HG02588 (cell line): ENCODE results near the gene GAREM1.
"Not testable (repeated sequence)": the region's sequence is repeated elsewhere in the genome, so short reads cannot be mapped to it uniquely, and the experiment has no call there.

Source experiments
- ATAC-seq: cut with Tn5 transposase; IDR thresholded peaks from one replicate; pipeline ENCODE4 v1.9.1; 2021; ENCODE audit warnings: mild to moderate bottlenecking, moderate library complexity; ENCODE audit not compliant: unreplicated experiment

The GAREM1 gene

DNA sequence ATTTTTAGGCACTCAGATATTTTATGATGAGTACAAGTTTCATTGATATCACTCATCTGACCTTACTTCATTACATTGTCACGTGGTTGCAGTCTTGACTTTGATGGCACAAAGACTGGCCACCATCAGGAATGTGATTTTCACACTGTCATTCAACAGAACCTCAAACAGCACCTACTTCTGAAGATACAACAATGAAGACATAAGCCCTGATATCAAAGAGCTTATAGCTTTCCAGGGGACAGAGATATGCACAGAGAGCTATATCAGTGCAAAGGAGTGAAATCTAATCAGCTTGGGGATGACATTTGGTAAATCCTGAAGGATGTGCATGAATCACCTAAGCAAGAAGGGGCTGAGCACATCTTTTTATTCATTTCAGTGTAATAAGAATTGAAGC lies 208.6 kb downstream of the GAREM1 start:
- no peak for ATAC-seq

DNA sequence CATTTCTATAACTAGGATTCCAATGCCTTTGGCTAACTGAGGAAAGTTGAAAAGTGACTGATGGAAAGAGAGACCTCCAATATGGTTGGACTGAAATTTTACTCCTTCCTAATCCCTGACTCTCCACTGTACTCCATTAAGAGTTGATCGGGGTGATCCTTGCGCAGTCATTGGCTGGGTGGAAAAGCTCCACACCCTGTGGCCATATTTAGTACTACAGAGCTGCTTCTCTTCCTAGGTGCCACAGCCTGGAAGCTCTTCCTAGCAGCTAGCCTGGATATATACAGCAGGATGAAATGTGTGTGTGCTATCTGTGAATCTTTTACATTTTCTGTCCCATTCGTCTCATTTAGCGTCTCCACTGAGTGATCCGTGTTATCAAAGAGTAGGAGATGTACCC lies 209.7 kb downstream of the GAREM1 start:
- ATAC-seq: no peak

DNA sequence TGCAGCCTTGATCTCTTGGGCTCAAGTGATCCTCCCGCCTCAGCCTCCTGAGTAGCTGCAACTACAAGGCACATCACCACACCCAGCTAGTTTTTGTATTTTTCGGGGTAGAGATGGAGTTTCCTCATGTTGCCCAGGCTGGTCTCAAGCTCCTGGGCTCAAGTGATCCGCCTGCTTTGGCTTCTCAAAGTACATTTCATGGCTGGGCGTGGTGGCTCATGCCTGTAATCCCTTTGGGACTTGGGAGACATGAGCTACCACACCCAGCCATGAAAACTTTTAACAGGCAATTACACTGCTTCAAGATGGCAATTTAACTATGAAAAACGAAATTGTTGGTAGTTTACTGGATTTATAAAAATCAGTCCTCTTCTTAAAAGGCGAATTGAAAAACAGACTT lies 211.1 kb downstream of the GAREM1 start:
- ATAC-seq: no peak

DNA sequence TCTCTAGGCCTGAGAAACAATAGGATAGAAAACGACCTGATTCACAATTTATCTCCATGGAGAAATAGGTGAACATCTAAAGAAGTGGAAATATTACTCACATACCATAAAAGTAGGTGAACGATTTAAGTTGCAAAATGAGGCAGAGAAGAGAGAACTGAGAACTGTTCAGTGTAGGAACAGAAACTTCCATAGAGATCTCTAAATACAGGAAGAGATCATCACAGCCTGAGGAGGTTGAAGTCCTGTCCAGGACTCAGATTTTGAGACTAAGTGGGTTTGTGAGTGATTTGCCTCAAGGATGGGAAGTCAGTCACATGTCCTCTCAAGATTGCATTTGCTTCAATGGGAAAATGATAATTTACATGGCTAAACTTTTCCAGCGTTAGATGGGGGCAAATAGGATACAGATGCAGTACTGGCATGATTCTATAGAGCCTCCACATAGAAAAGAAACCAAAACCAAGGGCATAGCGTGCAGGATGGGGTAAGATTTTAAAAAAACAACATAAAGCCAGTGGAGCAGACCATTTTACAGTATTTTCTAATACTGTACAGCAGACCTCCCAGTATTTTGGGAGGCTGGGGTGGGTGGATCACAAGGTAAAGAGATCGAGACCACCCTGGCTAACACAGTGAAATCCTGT lies 212.0 kb downstream of the GAREM1 start:
- ATAC-seq: no peak

DNA sequence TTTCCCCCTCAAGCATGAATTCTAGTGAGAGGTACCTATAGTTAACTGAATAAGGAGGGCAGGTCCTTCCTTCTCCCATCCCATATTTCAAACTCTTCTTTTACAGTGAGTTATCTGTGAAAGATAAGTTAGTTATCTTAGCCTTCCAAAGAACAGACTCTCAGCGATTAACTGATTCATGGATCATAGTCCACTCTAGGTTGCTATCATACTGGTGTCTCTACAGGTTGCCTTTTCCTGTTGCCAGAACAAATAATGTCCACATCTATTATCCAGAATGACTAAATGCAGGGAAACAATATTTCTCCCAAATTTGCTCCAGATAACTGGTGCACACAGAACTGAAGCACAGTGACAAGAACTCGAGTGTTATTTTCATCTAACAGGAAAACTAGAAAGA lies 212.5 kb downstream of the GAREM1 start:
- ATAC-seq: no peak

DNA sequence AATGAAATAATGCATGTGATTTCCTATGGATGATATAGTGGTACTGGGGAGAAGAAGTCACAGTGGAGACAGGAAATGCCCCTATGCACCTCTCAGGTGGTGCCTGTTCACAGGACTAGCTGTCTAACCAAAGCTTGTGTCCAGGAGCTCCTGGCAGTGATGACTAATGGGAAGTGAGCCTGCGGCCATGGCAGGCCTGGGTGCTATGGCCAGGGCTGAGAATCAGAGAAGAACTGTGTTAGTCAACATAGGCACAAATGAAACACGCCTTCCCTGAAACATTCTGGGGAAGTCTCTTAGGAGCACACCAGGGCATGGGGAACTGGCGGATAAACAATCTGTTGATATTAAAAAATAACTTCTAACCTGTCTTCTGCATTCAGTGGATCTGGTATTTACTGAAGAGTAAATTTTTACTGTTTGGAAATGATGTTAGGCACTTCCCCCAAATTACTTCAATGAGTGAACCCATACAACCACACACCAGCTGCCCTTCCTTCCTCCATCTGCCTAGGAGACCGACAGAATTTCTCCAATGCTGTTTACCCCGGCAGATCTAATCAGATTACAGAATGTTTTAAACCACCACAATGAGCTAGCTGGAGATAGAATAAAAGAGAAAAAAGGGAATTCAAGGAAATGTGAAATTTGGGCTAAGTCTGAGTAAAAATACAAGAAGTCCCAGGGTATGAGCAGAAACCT lies 213.4 kb downstream of the GAREM1 start:
- ATAC-seq: no peak

DNA sequence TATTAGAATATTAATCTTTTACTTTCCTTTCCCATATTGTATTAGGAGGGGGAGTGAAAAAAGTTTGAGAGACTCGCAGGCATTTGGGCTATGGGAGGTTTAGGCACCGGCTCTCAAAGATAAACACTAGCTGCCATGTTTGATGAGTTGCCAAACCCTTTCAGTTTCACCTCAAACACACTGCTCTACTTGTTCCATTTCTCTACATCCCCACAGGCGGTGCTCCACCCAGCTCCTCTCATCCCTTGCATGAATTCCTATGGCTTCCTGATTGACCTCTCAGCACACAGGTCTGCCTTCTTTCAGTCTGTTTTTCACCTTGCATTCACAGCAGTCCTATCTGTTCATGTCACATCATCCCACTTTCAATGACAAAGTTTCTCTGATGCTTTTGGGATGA lies 215.1 kb downstream of the GAREM1 start:
- ATAC-seq: no peak

DNA sequence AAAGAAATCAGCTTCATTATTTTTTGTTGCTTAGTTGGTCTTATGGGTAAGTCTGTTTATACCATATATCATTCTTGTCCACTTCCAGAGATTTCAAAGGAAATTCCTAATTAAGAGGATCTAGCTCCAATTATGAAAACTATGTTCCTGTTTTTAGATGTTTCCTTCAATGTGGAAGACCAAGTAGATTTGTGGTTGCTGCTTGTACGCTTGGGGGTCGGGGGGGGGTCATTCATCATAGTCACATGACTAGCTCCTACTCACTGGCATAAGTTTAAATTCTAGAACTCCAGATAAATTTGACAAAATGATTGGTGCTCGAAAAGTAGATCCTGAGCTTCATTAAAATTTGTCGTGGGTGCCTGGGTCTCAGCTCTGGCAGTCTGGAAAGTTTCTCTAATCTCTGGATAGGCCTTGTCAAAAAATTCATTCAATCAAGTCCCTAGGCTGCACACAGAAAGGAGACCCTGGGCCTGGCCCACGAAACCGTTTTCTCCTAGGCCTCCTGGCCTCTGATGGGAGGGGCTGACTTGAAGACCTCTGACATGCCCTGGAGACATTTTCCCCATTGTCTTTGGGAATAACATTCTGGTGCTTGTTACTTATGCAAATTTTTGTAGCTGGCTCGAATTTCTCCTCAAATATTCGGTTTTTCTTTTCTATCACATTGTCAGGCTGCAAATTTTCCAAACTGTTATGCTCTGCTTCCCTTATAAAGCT lies 218.4 kb downstream of the GAREM1 start:
- no peak for ATAC-seq

DNA sequence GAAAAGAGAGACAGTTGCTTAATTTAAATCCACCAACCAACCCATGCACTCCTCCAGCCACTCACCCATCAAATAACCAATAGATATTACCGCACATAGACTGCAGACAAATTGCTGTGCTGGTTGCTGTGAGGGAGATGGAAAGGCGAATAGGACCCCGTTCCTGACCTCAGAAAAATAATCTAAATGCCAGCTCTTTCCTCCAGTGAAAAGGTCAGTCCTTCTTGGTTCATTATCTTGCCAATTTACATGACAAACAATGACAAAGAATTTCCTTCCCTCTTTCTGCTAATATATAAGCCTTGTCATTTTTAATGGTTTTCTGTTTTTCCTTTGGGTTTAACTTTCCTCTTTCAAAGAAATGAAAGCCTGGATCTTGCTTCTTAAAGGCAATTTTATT lies 219.2 kb downstream of the GAREM1 start:
- no peak for ATAC-seq

DNA sequence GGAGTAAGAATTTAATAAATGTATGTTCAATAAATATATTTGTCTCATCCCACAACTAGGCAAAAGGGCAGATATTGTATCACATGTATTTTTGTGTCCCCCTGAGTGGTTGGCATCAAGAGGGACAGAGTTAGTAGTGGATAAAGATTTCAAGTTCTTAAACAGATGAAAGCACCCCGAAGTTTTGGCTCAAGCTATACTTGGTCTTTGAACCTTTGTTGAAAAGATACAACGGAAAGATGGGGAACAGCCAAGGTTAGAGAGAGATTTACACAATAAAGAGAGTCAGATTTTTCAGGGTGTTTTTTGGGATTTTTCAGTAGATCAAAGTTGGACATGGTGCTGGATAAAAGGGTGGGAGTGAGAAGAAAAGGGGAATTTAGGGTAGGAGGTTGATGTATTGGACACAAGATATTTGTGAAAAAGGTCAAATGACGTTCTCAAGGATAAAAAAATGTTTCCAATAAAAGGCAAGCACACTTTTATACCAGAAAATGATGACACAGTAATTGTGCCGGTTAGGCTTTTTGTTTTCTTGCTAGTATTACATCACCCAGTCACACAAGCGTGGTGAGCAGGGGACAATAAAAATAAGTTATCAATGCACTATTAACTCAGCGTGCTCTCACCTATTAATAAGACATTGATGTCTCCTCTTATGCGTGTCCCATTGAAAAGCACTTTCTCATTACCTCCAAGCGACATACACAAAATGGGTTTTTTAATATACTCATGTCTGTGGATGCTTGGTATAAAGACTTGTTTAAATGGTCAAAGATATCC lies 221.3 kb downstream of the GAREM1 start:
- no peak for ATAC-seq

DNA sequence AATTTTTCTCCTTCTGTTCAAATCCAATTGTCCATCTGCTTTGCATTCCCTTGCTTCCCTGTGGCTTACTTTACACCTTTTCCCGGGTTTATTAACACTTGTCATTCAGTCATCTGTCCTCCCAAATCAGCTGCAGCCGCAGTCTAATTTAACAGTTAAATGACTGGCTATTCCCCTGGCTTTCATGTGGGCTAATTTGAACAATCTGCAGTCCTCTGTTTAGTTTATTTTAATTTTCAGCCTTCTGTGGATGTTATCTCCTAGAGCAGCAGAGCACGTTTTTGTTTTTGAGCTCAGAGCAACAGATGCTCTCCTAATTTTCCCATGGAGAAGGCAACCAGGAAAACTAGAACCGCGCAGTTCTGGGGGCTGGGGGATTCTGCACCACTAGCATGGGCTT lies 225.8 kb downstream of the GAREM1 start:
- ATAC-seq: no peak

DNA sequence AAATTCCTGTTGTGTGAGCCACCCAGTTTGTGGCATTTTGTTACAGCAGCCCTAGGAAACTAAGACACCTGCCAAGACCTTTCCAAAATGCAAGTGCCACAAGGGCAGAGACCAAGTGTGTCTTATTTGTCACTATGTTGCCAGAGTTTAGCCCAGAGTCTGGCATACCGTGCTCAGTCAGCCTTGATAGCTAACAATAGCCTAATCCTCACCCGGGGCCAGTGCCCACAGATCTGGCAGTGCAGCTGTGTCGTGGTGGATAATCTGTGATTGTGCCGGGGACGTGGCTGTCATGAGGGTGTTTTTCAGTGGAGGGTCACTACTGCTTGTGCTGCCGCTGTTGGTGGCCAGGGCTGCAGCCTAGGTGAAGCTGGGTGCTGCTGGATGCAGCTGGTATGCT lies 227.3 kb downstream of the GAREM1 start:
- ATAC-seq: no peak

DNA sequence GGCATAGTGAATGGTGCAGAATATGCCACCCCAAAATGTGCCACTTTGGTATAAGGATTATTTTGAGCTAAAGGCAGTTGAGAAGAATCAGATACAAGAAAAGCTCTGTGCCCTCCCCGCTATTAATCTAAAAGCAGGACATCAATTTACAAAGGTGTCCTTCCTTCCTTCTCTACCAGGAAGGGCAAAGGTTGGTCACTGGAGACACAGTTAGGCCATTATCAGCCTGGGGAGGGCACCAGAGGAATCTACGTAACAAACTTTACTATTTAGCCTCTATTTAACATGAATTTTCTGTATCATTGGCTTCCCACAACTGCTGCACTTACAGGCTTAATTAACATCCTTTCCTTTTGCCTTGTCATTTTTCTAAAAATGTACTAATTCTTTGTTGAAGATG lies 228.3 kb downstream of the GAREM1 start:
- ATAC-seq: no peak

DNA sequence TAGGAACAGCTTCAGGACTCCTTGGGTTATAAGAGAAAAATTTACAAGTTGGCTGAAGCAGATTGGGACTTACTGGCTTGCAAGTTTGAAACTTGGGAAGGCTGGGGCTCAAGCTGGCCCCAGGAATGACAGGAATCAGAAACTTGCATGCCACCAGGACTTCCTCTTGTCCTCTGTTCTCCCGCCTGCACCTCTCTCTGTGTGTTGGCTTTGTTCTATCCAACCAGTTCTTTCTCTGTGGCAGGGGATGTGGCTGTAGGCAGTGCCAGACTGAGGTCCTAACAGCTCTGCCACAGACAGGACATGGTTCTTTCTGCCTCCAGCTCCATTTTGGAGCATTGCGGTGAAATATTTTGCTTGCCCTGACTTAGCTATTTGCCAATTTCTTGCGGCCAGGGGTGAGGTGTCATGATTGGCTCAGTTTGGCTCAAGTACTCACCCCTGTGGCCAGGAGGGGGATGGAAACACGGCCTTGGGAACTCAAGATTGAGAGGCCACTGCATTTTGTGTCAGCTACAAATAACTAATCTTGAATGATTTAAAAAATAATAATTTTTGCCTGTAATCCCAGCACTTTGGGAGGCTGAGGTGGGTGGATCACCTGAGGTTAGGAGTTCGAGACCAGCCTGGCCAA lies 231.9 kb downstream of the GAREM1 start:
- no peak for ATAC-seq

DNA sequence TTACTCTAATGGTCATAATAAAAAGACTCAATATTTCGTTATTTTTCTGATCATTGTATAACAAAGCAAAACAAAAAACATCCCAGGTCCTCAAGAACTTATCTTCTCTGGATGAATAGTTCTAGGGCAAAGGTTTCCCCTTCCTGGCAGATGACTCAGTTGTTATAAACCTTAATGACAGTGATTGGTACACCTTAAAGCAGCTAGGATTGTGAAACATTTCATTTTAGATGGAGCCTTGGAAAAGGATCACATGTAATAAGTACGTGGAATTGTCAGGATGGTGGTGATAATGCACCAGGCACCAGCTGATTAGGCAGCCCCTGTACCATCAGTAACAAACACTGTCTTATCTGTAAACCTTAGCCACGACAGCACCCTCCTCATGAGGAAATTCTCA lies 233.6 kb downstream of the GAREM1 start:
- no peak for ATAC-seq

DNA sequence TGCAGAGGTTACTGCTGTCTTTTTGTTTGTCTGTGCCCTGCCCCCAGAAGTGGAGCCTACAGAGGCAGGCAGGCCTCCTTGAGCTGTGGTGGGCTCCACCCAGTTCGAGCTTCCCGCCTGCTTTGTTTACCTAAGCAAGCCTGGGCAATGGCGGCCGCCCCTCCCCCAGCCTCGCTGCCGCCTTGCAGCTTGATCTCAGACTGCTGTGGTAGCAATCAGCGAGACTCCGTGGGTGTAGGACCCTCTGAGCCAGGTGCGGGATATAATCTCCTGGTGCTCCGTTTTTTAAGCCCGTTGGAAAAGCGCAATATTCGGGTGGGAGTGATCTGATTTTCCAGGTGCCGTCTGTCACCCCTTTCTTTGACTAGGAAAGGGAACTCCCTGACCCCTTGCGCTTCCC lies 237.3 kb downstream of the GAREM1 start:
- ATAC-seq: not testable (repeated sequence)

DNA sequence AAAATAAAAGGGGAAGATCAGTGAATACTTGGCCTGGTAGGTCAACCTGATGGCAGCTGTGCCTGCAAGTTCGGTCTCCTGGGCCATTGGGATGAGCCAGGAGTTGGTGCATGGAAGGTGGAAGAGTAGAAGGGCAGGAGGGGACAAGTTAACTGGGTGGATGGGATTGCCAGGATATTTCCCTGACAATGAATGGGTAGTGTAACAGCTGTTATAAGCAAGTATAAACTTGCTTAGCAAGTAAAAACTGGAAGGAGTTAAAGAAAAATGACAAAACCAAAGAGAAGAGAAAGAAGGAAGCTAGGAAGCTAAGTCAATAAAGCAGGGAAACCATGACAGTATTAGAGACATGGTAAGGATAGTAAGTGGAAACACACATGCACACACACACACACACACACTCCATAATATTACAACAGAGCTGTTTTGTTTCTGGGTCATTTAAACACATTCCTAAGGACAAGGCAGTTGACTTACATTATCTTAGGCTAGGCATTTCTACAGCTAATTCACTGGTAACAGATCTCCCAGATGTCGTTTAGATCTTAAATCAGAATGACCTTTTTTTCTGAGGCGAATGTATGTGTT lies 251.2 kb downstream of the GAREM1 start:
- ATAC-seq: no peak

DNA sequence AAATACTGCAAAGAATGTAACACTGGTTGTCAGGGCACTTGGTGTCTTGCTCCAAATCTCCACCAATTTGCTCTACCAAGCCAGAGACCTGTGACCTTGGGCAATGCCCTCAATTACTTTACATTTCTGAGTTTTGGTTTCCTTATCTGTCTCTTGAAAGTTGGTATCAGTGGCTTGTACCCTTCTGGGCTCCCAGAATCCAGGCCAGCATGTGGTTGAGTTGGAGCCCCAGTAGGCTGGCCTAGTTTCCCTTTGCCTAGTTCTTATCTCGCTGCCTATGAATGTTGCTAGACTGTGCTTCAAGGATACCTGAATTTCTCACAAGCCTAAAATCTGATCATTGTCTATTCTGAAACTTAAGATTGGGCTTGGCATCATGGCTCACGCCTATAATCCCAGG lies 254.3 kb downstream of the GAREM1 start:
- ATAC-seq: no peak

DNA sequence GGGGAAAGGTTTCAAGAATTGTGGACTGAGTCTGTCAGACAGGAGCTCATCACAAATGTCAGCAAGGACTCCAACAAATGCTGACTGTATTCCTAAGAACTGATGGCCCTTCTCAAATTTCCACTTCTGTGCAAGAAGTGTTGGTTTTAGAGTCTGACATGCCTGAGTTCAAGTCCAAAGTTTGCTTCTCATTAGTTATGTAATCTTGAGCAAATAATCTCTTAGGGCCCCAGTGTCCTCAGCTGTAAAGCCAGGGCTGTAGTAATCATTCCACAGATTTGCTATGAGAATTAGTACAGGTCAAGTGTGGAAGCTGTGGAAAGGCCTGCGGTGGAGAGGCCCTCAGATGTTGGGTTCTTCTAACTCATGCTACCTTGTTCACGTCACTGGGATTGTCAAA lies 257.0 kb downstream of the GAREM1 start:
- ATAC-seq: no peak
